Stimulated activated CD4-positive, alpha-beta T cell treated with anti-CD3 and anti-CD28 coated beads, Interleukin-1b, Interleukin-23, amount 100 ng/mL, for 1 hour (primary cell): Measurements from ENCODE around the gene CDC42BPA.
"Not testable (repeated sequence)": the region's sequence is repeated elsewhere in the genome, so short reads cannot be mapped to it uniquely, and the experiment has no call there.

Experiments used
- DNase-seq, 2 donors: peaks; one replicate each; pipeline ENCODE4 v3.0.0-alpha.2; 2020; ENCODE audit warnings: low read depth in 2 of 2

CDC42BPA gene

DNA sequence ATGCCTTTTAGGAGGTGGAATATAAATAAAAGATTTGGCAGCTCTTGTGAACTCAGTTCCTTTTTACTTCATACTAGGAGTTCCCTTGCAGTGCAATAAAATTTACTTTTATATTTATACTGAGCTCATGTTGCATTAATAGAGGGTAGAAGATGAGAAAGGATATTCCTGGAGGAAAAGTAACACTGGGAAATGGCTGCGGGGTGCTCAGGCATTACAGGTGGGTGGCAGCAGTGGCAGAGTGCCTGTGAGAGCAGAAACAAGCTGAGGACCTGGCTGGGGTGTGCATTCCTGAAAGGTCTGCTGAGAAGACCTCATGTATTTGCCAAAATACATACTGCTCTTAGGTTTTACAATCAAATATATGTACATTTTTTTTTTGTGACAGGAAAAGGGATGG, 251.3 kb downstream of the CDC42BPA start:
- no peak for DNase-seq

- no peak for DNase-seq
Observed at GRCh38 chr1:227065311-227065710, 253.0 kb downstream of the CDC42BPA start.

DNA sequence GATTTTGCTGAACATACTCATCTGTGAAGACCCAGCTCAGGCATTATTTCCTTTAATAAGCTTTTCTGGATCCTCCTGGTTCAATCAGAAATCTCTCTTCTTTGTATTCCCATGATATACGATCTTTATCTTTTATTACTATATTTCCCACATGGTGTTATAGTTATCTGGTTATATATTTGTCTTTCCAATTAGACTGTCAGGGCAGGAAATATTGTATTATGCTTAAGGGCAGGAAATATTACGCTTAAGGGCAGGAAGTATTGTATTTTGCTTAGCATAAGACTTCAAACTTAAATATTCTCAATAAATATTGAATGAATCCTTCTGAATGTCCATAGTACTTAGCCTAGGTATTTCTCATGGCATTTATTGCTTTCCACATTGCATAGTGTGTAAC, 256.0 kb downstream of the CDC42BPA start:
- no peak for DNase-seq

DNA sequence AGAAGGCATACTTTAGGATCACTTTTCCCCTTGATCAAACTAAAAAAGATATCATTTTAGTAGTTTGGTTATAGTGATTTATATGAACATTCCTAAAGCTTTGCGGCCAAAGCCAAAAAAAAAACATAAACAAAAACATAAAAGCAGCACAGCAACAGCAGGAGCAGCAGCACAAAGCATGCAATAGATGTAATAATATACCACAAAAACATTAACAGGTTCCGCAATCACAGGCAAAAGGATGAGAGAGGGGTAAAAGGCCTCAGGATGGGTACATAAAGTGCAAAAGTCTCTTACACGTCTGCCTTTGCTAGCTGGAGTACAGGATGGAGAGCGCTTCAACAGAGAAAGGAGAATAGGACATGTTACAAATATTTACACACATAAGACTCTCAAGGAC, 259.2 kb downstream of the CDC42BPA start:
- no peak for DNase-seq

GRCh38 chr1:227058321-227058751, 260.0 kb downstream of the CDC42BPA start:
- DNase-seq, result no peak

DNA sequence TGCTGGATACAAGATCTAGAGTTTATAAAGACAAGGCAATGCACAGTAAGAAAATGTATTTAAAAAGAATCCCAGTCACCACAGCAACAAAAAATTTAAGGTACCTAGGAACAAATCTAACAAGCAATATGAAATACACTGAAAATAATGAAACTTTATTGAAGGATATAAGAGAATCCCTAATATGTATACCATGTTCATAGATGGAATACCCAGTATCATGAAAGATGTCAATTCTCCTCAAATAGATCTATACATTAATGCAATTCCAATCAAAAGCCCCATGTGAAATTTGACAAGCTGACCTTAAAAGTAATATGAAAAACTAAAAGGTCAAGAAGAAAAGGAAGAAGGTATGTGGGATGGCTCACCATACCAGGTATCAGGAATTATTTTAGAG, 269.0 kb downstream of the CDC42BPA start:
- no peak for DNase-seq

GRCh38 chr1:227043755-227044154, 274.5 kb downstream of the CDC42BPA start:
- DNase-seq, result no peak

GRCh38 chr1:227042292-227042691, 276.0 kb downstream of the CDC42BPA start:
- no peak for DNase-seq

DNA sequence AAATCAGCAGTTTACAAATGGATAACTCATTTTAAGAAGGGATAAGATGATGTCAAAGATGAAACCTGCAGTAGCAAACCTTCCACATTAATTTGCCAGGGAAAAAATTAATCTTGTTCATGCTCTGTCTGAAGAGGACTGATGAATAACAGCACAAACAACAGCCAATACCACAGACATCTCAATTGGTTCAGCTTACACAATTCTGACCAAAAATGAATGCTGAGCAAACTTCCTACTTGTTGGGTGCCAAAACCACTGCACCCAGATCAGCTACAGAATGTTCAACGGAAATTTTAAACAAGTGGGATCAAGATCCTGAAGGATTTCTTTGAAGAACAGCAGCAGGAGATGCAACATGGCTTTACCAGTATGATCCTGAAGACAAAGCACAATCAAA, 279.9 kb downstream of the CDC42BPA start:
- no peak for DNase-seq

DNA sequence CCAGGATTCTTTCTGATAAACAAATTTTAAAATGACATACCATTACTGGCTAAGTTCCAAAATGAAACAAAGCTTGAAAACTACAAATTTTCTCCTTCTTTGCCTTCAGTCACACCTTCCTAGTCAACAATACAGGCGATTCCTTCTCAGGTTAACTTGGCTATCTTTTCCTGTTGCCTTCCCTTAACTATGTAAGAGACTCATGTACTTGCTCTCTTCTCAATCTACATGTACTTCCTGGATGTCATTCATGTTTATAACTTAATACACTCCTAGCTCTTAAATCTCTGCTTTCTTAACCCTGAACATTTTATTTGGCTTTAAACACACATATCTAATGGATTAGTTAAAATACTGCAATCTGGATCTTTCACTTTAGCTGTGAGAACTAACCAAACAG, 281.2 kb downstream of the CDC42BPA start:
- DNase-seq, result no peak

DNA sequence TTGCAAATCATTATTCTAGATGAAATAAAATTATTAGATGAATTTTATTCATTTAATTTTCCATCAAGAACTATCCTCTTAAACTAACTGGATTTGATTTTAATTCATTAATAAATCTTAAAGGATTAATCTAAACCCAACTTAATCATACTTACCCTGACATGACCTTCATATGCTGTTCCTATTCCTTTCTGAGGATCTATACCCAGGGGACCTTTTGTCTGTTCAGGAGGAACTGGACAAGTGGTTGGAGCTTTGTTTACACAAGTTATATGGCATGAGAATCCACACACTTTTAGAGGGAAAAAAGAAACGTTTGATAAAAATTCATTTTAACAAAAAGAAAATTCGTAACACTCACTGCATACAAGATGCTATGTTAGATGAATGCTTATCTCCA, 283.0 kb downstream of the CDC42BPA start:
- no peak for DNase-seq

GRCh38 chr1:227033880-227034279, 284.4 kb downstream of the CDC42BPA start:
- DNase-seq, result no peak

DNA sequence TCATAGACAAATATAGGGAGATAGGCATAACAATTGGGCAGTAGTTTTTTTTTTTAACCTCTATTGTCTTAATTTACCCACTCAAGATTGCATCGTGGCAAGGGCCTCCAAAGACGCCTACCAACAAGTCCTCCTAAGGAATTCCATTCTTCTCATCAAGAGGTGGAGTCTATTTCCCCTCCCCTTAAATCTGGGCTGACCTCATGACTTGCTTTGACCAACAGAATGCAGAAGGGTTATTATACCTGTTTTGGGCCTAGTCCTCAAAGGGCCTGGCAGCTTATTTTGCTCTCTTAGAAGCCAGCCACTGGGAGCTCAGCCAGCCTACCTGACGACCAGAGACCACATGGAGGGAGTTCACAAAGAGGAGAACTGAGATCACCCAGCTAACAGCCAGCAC, 285.9 kb downstream of the CDC42BPA start:
- no peak for DNase-seq

DNA sequence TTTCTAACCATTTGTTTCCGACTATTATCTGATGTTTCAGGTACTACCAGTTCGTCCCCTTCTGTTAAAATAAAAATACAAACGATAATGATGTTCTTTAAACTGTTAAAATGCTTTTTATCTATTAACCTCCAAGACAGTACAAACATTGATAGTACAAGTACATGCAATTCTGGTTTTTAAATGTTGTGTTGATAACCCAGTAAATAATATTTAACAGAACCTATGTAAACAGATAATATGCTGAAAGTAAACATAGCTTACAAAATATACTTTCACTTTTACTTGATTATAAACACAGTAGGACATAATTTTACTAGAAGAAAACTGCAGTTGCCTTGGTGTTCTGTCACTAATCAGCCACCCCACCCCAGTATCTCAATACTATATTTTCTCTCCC, 301.3 kb downstream of the CDC42BPA start:
- no peak for DNase-seq

- no peak for DNase-seq
Observed at GRCh38 chr1:227010645-227011044, 307.6 kb downstream of the CDC42BPA start.

GRCh38 chr1:227009937-227010336, 308.4 kb downstream of the CDC42BPA start:
- DNase-seq, result no peak

DNA sequence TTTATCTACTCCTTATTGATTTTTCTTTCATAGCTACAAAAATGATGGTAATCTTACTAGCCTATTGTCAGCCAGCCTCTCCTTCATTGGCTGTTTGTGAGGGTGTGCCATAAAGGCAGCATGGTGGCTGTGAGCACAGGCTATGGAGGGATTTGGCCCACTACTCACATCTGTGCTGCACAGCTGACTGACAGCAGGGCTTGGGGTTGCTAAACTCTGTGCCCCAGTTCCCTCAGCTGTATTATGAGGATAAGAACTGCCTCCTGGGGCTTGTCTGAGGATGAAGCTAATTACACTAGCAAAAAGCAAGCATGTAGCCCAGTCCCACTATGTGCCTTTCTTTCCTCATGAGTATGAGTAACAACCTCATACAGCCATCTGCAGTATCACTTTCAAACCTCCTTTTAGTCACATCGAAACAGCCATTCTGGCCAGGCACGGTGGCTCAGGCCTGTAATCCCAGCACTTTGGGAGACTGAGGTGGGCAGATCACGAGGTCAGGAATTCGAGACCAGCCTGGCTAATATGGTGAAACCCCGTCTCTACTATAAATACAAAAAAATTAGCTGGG, 312.0 kb downstream of the CDC42BPA start:
- DNase-seq, result no peak

GRCh38 chr1:227004796-227005195, 313.5 kb downstream of the CDC42BPA start:
- no peak for DNase-seq

- DNase-seq, result no peak
Observed at GRCh38 chr1:227003165-227003564, 315.1 kb downstream of the CDC42BPA start.

GRCh38 chr1:227002531-227003049, 315.7 kb downstream of the CDC42BPA start:
- no peak for DNase-seq

DNA sequence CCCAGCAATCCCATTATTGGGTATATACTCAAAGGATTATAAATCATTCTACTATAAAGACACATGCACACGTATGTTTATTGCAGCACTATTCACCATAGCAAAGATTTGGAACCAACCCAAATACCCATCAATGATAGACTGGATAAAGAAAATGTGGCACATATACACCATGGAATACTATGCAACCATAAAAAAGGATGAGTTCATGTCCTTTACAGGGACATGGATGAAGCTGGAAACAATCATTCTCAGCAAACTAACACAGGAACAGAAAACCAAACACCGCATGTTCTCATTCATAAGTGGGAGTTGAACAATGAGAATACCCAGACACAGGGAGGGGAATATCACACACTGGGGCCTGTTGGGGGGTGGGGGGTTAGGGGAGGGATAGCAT, 318.7 kb downstream of the CDC42BPA start:
- DNase-seq, result not testable (repeated sequence)

- DNase-seq, result no peak
Observed at GRCh38 chr1:226995365-226996332, 322.6 kb downstream of the CDC42BPA start.
